DND-41 (cell line): Measurements from ENCODE around the gene NEDD9.

ENCODE experiments used
- EZH2 ChIP-seq: IDR thresholded peaks from 3 replicates; pipeline ENCODE4 v1.6.1; 2012; ENCODE audit warnings: borderline replicate concordance, low read depth, mild to moderate bottlenecking, moderate library complexity, low read length, inconsistent platforms; ENCODE audit not compliant: severe bottlenecking
- TF ChIP-seq, protein P1 (sequence below): IDR thresholded peaks from 2 replicates; pipeline ENCODE4 v1.5.1; 2012; ENCODE audit warnings: borderline replicate concordance, low read length, moderate library complexity, mild to moderate bottlenecking; ENCODE audit not compliant: poor library complexity, severe bottlenecking; ENCODE audit errors: extremely low read depth

DNA sequence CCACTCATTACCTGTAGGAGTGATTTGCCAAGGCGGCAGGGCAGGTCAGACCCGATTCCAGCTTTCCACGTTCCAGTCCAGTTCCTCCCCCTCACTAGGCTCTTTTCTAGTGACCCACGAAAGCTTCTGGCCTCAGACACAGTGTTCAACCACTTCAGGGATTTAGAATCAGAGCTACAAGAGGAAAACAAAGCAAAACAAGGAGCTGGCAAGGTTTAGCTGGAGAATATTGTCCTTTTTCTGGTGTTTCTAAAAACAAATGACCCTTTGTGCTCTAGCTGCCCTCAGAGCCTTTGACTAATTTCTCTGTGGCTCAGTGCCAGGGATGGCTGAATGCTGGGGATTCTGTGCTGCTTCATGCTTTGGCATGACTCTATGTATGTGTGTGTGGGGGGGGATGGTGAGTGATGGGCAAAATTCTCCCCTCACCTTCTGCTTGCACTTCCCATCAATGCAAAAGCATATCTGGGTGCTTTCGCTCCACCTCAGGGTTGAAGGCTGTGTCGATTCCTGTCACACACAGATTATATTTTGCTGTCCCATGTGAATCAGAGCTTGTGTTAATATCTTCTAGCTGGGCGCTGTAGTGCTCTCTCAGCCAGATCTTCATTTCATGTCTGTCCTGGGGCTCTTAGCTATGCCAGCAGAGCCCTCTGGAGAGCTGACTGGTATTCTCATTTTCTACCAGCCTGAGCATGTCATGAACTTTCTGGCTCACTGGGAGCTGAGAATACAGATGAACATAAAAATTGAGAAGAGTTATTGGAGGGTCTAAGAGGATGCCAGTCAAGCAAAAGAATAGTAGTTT lies 19.3 kb upstream of the NEDD9 start:
- no peak for TF ChIP-seq EZH2
- TF ChIP-seq, protein P1, sequence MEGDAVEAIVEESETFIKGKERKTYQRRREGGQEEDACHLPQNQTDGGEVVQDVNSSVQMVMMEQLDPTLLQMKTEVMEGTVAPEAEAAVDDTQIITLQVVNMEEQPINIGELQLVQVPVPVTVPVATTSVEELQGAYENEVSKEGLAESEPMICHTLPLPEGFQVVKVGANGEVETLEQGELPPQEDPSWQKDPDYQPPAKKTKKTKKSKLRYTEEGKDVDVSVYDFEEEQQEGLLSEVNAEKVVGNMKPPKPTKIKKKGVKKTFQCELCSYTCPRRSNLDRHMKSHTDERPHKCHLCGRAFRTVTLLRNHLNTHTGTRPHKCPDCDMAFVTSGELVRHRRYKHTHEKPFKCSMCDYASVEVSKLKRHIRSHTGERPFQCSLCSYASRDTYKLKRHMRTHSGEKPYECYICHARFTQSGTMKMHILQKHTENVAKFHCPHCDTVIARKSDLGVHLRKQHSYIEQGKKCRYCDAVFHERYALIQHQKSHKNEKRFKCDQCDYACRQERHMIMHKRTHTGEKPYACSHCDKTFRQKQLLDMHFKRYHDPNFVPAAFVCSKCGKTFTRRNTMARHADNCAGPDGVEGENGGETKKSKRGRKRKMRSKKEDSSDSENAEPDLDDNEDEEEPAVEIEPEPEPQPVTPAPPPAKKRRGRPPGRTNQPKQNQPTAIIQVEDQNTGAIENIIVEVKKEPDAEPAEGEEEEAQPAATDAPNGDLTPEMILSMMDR: no peak
